Stimulated activated naive CD4-positive, alpha-beta T cell (primary cell): Measurements from ENCODE around the gene GNPTAB.

Experiments
- DNase-seq, 6 experiments: peaks; one replicate each; lab custom pipeline; 2025; lab: John Stamatoyannopoulos, UW

Gene GNPTAB

GRCh38 chr12:101772012-101772775 is 58.6 kb downstream of the GNPTAB start:
- DNase-seq: no peak

- DNase-seq: no peak
Observed at GRCh38 chr12:101769865-101770264, 60.9 kb downstream of the GNPTAB start.

- DNase-seq: no peak
Observed at GRCh38 chr12:101768781-101769180, 62.0 kb downstream of the GNPTAB start.

- no peak for DNase-seq
Observed at GRCh38 chr12:101767537-101767936, 63.2 kb downstream of the GNPTAB start.

- DNase-seq: no peak
Observed at GRCh38 chr12:101764051-101764792, 66.5 kb downstream of the GNPTAB start.

- DNase-seq: no peak
Observed at GRCh38 chr12:101763246-101763931, 67.4 kb downstream of the GNPTAB start.

- DNase-seq: no peak
Observed at GRCh38 chr12:101761781-101762180, 69.0 kb downstream of the GNPTAB start.

GRCh38 chr12:101761350-101761749 is 69.4 kb downstream of the GNPTAB start:
- no peak for DNase-seq

- DNase-seq: peak in 2 of 6 experiments; percentile 33 to 38
Observed at GRCh38 chr12:101759396-101760047, 71.2 kb downstream of the GNPTAB start.

- DNase-seq: no peak
Observed at GRCh38 chr12:101750152-101750551, 80.6 kb downstream of the GNPTAB start.

- no peak for DNase-seq
Observed at GRCh38 chr12:101749657-101750056, 81.1 kb downstream of the GNPTAB start.

GRCh38 chr12:101748907-101749306 is 81.9 kb downstream of the GNPTAB start:
- DNase-seq: no peak

GRCh38 chr12:101747697-101748096 is 83.1 kb downstream of the GNPTAB start:
- DNase-seq: no peak

- no peak for DNase-seq
Observed at GRCh38 chr12:101746661-101747060, 84.1 kb downstream of the GNPTAB start.

GRCh38 chr12:101746196-101746595 is 84.6 kb downstream of the GNPTAB start:
- DNase-seq: no peak

- no peak for DNase-seq
Observed at GRCh38 chr12:101745481-101745880, 85.3 kb downstream of the GNPTAB start.

- no peak for DNase-seq
Observed at GRCh38 chr12:101743724-101744472, 86.9 kb downstream of the GNPTAB start.

- DNase-seq: no peak
Observed at GRCh38 chr12:101743242-101743641, 87.5 kb downstream of the GNPTAB start.

- no peak for DNase-seq
Observed at GRCh38 chr12:101740980-101741379, 89.8 kb downstream of the GNPTAB start.

GRCh38 chr12:101740566-101740965 is 90.2 kb downstream of the GNPTAB start:
- DNase-seq: no peak

- no peak for DNase-seq
Observed at GRCh38 chr12:101738920-101739665, 91.7 kb downstream of the GNPTAB start, which contains the start of gene SYCP3. TSS of gene SYCP3 (minus strand) at chr12:101739462. CDS start at chr12:101737935, 1,527 bp downstream.
